ENCODE measurements around the gene CCDC6.
"Not testable (repeated sequence)": the region's sequence is repeated elsewhere in the genome, so short reads cannot be mapped to it uniquely, and the experiment has no call there.

CCDC6 gene

GRCh38 chr10:59906417-59907202 lies at the start of gene CCDC6:
TSS of gene CCDC6 (minus strand) at chr10:59906556. CDS start at chr10:59906424, 132 bp downstream.
- peak; percentile 75 for DNase-seq (ENCODE audit: low read depth, low spot score)

GRCh38 chr10:59954296-59954695 lies 47.9 kb upstream of the CCDC6 start:
- DNase-seq (ENCODE audit: low read depth, low spot score): no peak

DNA sequence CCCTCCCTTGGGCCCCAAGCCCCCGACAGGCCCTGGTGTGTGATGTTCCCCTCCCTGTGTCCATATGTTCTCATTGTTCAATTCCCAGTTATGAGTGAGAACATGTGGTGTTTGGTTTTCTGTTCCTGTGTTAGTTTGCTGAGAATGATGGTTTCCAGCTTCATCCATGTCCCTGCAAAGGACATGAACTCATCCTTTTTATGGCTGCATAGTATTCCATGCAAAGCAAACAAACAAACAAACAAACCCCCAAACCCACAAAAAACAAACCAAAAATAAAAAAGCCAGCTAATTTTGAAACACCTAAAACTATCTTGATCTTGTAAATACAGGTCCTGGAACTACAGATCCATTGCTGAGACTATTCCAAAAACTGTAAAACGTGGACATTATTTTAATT lies 47.4 kb upstream of the CCDC6 start:
- DNase-seq (ENCODE audit: low read depth, low spot score): not testable (repeated sequence)

GRCh38 chr10:59950105-59950504 lies 43.7 kb upstream of the CCDC6 start:
- no peak for DNase-seq (ENCODE audit: low read depth, low spot score)

- DNase-seq (ENCODE audit: low read depth, low spot score): no peak
Observed at GRCh38 chr10:59949608-59950007, 43.3 kb upstream of the CCDC6 start.

GRCh38 chr10:59945991-59946390 lies 39.6 kb upstream of the CCDC6 start:
- DNase-seq (ENCODE audit: low read depth, low spot score): no peak

DNA sequence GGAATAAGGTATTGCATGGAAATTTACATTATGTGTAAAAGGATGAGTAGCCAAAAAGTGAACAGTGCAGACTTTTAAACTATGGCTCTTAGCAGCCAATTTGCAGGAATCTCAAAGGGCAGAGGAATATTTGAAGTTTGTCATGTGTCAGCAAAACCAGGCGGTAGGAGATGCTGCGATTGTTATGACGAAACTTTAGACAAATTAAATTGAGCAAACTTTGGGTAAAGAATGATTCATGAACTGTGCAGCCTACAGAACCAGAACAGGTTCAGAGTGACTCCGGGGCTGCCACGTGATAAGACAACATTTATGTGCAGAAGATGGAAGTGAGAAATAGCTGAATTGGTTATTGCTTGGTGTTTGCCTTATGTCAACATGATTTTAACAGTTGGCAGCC lies 39.2 kb upstream of the CCDC6 start:
- DNase-seq (ENCODE audit: low read depth, low spot score): no peak

DNA sequence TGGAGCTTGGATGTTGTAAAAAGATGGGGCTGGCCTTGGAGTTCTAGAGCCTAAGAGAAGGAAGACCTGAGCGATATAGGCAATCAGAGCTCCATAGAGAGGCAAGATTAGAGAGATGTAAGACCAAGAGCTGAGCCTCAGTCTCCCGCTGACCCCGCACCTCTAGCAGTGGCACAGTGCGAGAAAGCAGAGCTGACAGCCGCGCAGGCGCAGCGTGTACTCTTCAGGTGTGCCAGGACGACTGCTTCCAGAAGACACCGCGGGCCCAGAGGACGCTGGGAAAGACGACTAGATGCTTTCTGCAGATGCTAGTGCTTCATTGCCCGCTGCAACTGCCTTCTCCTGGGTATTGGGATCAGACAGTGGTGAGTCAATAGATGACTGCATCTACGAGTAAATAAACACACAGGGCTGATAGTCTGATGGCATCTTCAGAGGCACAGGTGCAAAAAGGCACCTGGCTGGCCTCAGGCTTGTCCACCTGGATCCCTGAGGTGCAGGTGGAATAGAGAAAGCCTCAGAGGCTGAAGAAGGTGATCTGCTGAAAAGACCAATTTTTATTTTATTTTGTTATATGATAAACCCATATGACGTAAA lies 38.1 kb upstream of the CCDC6 start:
- DNase-seq (ENCODE audit: low read depth, low spot score): no peak

DNA sequence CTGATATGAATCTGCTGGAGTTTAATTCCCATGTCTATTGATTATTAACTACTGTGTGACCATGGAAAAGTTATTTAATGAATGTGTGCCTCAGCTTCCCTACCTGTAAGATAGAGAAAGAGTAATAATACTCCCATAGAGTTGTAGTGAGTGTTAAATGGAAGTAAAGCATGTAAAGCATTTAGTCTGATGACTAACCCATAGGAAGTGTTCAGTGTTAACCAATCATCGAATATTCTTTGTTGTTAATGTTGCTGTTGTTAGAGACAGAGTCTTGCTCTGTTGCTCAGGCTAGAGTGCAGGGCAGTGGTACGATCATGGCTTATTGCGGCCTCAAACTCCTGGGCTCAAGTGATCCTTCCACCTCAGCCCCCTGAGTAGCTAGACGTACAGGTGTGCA lies 36.2 kb upstream of the CCDC6 start:
- DNase-seq (ENCODE audit: low read depth, low spot score): no peak

DNA sequence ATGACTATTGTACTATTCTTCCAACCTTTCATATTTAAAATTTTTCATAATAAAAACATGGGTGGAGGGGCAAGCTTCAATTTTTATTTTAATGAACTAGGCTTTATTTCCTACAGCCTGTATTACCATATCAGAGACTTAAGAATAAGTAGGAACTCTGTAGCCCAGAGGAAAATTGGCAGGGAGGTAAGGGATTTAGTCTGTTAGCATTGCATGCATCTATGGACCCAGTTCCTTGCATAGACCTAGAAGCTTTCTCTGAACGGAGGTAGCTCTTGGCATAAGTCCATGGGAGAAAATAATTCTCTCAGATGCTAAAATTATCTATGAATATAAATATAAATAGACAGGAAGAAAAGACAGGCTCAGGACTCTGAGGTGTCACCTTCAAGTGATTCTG lies 31.4 kb upstream of the CCDC6 start:
- DNase-seq (ENCODE audit: low read depth, low spot score): no peak

DNA sequence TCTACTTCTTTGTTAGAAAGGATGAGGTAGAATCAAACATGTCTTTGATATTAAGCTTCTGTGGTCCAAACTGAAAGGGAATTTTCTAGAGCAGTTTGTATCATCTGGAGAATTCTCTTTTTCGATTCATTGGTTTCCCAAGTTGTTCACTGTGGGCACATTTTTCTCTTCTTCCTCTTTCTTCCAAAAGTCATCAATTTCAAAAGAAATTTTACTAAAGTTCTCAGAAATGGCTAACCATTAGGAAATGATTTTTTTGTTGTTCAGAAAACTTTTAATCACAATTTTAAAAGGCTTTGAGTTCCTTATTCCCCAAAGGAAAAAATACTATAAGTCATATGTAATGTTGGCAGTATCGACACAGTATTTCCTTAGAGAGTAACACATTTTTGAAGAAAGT lies 28.3 kb upstream of the CCDC6 start:
- DNase-seq (ENCODE audit: low read depth, low spot score): no peak

DNA sequence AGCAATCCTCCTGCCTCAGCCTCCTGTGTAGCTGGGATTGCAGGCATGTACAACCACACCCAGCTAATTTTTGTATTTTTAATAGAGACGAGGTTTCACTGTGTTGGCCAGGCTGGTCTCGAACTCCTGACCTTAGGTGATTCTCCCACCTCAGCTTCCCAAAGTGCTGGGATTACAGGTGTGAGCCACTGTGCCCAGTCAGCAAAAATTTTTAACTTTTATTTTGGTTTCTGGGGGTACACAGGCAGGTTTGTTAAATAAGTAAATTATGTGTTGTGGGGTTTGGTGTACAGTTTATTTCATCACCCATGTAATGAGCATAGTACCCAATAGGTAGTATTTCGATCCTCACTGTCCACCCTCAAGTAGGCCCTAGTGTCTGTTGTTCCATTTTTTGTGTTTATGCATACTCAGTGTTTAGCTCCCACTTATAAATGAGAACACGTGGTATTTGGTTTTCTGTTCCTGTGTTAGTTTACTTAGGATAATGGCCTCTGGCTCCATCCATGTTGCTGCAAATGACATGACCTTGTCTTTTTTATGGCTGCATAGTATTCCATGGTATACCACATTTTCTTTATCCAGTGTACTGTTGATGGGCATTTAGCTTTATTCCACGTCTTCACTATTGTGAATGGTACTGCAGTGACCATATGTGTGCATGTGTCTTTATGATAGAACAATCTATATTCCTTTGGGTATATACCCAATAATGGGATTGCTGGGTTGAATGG lies 24.6 kb upstream of the CCDC6 start:
- DNase-seq (ENCODE audit: low read depth, low spot score): not testable (repeated sequence)

- DNase-seq (ENCODE audit: low read depth, low spot score): no peak
Observed at GRCh38 chr10:59926086-59926485, 19.7 kb upstream of the CCDC6 start.

- DNase-seq (ENCODE audit: low read depth, low spot score): no peak
Observed at GRCh38 chr10:59922907-59923306, 16.6 kb upstream of the CCDC6 start.

- DNase-seq (ENCODE audit: low read depth, low spot score): no peak
Observed at GRCh38 chr10:59917922-59918321, 11.6 kb upstream of the CCDC6 start.

GRCh38 chr10:59913547-59914237 lies 7.3 kb upstream of the CCDC6 start:
- DNase-seq (ENCODE audit: low read depth, low spot score): no peak

GRCh38 chr10:59910867-59911266 lies 4.5 kb upstream of the CCDC6 start:
- no peak for DNase-seq (ENCODE audit: low read depth, low spot score)

GRCh38 chr10:59909815-59910214 lies 3.5 kb upstream of the CCDC6 start:
- no peak for DNase-seq (ENCODE audit: low read depth, low spot score)

DNA sequence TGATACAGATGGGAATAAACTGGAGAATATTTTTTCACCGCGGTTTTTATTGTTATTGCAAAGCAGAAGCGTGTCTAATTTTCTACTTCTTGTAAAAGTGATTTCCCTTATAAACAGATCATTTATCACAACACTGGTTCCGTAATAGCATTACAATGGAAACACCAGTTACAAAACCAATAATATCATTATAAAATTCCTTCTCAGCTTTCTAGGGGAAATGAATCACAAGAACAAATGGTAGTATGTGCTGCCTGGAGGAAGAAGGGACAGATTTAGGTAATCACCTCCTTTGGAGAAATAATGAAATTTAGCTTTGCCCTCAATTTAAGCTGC lies 2.4 kb upstream of the CCDC6 start:
- no peak for DNase-seq (ENCODE audit: low read depth, low spot score)

GRCh38 chr10:59907918-59908807 lies 1.8 kb upstream of the CCDC6 start:
- DNase-seq (ENCODE audit: low read depth, low spot score): no peak

GRCh38 chr10:59907537-59907917 lies 1.2 kb upstream of the CCDC6 start:
- no peak for DNase-seq (ENCODE audit: low read depth, low spot score)

Measured in activated CD4-positive, CD25-positive, alpha-beta regulatory T cell treated with anti-CD3 and anti-CD28 coated beads, Interleukin-2, amount 50 U/mL, for 16 hours (primary cell).